GM13977 (cell line): Measurements from ENCODE around the gene KCNIP2.
A peak's percentile ranks its signal among the peaks of the same experiment; 100 is the strongest.

Experiments used
- DNase-seq: peaks from one replicate; pipeline ENCODE4 v3.0.0; 2012; ENCODE audit warnings: low spot score
- CTCF ChIP-seq: IDR thresholded peaks from 2 replicates; pipeline ENCODE4 v1.5.1; 2012; ENCODE audit warnings: mild to moderate bottlenecking, control low read depth; ENCODE audit not compliant: insufficient read depth; ENCODE audit errors: extremely low read depth, missing control alignments
- in situ Hi-C: fragments of 300-500 bp; cut with MboI; formaldehyde crosslinking; loops from one replicate; pipeline ENCODE4 v1.12.0; 2022; ENCODE audit warnings: low sequenced_read_pairs, low pct_unique_long_range_greater_than_20kb, mixed read lengths, inconsistent platforms; ENCODE audit not compliant: unreplicated experiment

The KCNIP2 gene

GRCh38 chr10:101874252-101874651 lies 30.7 kb upstream of the KCNIP2 start:
- TF ChIP-seq CTCF, result no peak
- in situ Hi-C loops, result no loop called here
- no peak for DNase-seq

GRCh38 chr10:101867931-101868330 lies 24.3 kb upstream of the KCNIP2 start:
- no peak for DNase-seq
- in situ Hi-C loops, result no loop called here
- no peak for TF ChIP-seq CTCF

GRCh38 chr10:101859530-101859929 lies 15.9 kb upstream of the KCNIP2 start:
- no peak for TF ChIP-seq CTCF
- in situ Hi-C loops, result no loop called here
- peak; percentile 13 for DNase-seq

- TF ChIP-seq CTCF, result no peak
- in situ Hi-C loops, result no loop called here
- peak; percentile 51 for DNase-seq
These were observed 15.3 kb upstream of the KCNIP2 start for GRCh38 chr10:101858723-101859500.

GRCh38 chr10:101857802-101858476 lies 14.3 kb upstream of the KCNIP2 start:
- TF ChIP-seq CTCF, result no peak
- in situ Hi-C loops, result no loop called here
- no peak for DNase-seq

- TF ChIP-seq CTCF, result no peak
- in situ Hi-C loops, result no loop called here
- no peak for DNase-seq
These were observed 13.0 kb upstream of the KCNIP2 start for GRCh38 chr10:101856626-101857025.
